Right lobe of liver (tissue), 4 donors: ENCODE results near the gene BTBD2.

ENCODE experiments used
- CTCF ChIP-seq, 4 donors: fragments of 200-600 bp in 3 of 4; fragments of 450-650 bp in 1 of 4; IDR thresholded peaks; one replicate each; pipeline versions ENCODE4 v1.5.1 to v1.8.0; 2016 to 2022; ENCODE audit warnings: antibody characterized with exemption in 4 of 4, mild to moderate bottlenecking in 2 of 4
- POLR2A ChIP-seq: fragments of 450-650 bp; IDR thresholded peaks from one replicate; pipeline ENCODE4 v1.6.1; 2017; ENCODE audit warnings: antibody characterized with exemption, mild to moderate bottlenecking
- donor health status: DM: no; HTN: no; CAD: no.
- donor health status: DM: no; HTN: no; CAD: no.
- donor health status: DM: no; HTN: yes; CAD: no.

GRCh38 chr19:2033825-2034159 is 18.3 kb upstream of the BTBD2 start:
- TF ChIP-seq CTCF (IDR thresholded peaks at IDR 0.05), result no peak
- no peak for TF ChIP-seq POLR2A
